Natural killer cell treated with Interleukin-12 subunit alpha and Interleukin-12 subunit beta and Interleukin-15 and Interleukin-18, amount 100 ng/mL, for 72 hours (primary cell): ENCODE measurements around the gene MAML3. TPM values are rescaled to one million over a fixed set of nuclear protein-coding genes. Genes with fewer than 3 reads are reported as not detected.

ENCODE experiments used
- ATAC-seq, 2 donors: fragments of 150-1000 bp; cut with Tn5 transposase in 1 of 2; sonication (Bioruptor Pico), chemical (Tn5 transposase) in 1 of 2; 2 replicates each; pipeline ENCODE4 v1.10.0; 2021
- DNase-seq: peaks from one replicate; pipeline ENCODE4 v3.0.0; 2022; ENCODE audit warnings: low spot score
- H3K27ac Mint-ChIP-seq, 2 donors: 1 replicate in 1 of 2; 2 replicates in 1 of 2; pipeline ENCODE4 v1.8.0; 2022; ENCODE audit warnings: mixed read lengths in 2 of 2, mild to moderate bottlenecking in 1 of 2, moderate library complexity in 1 of 2
- H3K27me3 Mint-ChIP-seq, 2 donors: 1 replicate in 1 of 2; 2 replicates in 1 of 2; pipeline ENCODE4 v1.8.0; 2022; ENCODE audit warnings: mixed read lengths in 2 of 2
- H3K36me3 Mint-ChIP-seq: one replicate; pipeline ENCODE4 v1.8.0; 2022; ENCODE audit warnings: mixed read lengths
- H3K4me1 Mint-ChIP-seq, 2 donors: 1 replicate in 1 of 2; 2 replicates in 1 of 2; pipeline ENCODE4 v1.8.0; 2022; ENCODE audit warnings: low read depth in 2 of 2, mixed read lengths in 2 of 2, mild to moderate bottlenecking in 1 of 2
- H3K4me3 Mint-ChIP-seq: one replicate; pipeline ENCODE4 v1.8.0; 2022; ENCODE audit warnings: mixed read lengths
- H3K9me3 Mint-ChIP-seq: 2 replicates; pipeline ENCODE4 v1.8.0; 2022; ENCODE audit warnings: mixed read lengths
- total RNA-seq, 2 donors: library from RNA; stranded (reverse); gene quantifications; one replicate each; pipeline ENCODE4 v1.2.3, GENCODE V29; 2022

The MAML3 gene
- total RNA-seq, 2 donors from 2014 or later, result 0.40 to 1.3 TPM

DNA sequence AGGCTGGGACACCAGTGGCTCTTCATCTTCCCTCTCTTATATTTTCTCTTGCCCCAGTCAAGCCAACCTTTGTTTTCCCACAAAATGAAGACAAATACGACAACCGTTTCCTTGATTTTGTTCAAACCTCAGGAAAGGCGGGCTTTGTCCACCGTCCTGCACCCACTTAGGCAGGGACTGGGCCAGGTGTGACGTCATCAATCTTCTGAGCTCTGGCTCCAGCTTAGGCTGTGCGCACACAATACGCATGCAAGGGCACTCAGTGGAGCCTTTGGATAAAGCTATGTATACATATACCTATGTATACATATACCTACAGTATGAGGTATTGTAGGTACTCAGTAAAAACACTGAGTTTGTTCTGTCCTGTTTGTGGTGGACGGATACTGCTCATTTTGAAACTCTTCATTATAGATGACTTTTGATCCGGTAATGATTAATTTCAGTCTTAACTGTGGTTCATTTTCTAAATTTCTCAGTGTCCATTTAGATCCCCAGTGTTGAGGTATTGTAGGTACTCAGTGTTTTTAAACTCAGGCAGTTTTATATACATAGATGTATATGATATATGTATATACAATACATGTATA, 293.5 kb downstream of the MAML3 start:
- H3K27ac Mint-ChIP-seq, result no peak overlapping the region
- ATAC-seq (peak; percentile 16 to 45), DNase-seq (no peak)
- H3K4me1 Mint-ChIP-seq, result peaks cover 27 to 40% of the 10 kb centered on the region in 2 donors
- H3K9me3 Mint-ChIP-seq, result no peaks in the 10 kb centered on the region
- H3K36me3 Mint-ChIP-seq, result no peaks in the 10 kb centered on the region
- peak overlapping the region; percentile 68 for H3K4me3 Mint-ChIP-seq
- peaks cover 0 to 11% of the 10 kb centered on the region in 2 donors for H3K27me3 Mint-ChIP-seq

DNA sequence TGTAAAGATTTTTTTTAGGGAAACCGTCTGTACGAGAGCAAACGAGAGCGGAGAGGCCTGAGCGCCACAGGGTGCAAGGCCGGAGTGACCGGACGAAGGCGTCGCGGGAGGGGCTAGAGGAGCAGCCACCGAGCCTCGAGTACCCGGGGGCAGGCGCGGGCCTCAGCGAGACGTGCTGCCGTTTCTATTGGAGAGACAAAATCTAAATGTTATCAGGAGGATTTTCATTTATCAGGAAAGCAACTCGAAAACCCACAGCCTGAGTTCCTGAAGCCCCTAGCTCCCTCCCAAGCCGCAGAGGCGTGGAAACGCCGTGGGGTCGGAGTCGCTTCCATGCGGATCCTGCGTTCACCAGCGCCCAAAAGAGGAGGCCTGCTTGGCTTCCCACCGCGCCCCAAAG, 294.1 kb downstream of the MAML3 start:
- no peak overlapping the region for H3K4me3 Mint-ChIP-seq
- H3K9me3 Mint-ChIP-seq, result no peaks in the 10 kb centered on the region
- H3K36me3 Mint-ChIP-seq, result no peaks in the 10 kb centered on the region
- DNase-seq, result no peak
- peaks cover 0 to 11% of the 10 kb centered on the region in 2 donors for H3K27me3 Mint-ChIP-seq
- no peak overlapping the region for H3K27ac Mint-ChIP-seq
- ATAC-seq, result no peak
- H3K4me1 Mint-ChIP-seq, result peaks cover 27 to 40% of the 10 kb centered on the region in 2 donors

DNA sequence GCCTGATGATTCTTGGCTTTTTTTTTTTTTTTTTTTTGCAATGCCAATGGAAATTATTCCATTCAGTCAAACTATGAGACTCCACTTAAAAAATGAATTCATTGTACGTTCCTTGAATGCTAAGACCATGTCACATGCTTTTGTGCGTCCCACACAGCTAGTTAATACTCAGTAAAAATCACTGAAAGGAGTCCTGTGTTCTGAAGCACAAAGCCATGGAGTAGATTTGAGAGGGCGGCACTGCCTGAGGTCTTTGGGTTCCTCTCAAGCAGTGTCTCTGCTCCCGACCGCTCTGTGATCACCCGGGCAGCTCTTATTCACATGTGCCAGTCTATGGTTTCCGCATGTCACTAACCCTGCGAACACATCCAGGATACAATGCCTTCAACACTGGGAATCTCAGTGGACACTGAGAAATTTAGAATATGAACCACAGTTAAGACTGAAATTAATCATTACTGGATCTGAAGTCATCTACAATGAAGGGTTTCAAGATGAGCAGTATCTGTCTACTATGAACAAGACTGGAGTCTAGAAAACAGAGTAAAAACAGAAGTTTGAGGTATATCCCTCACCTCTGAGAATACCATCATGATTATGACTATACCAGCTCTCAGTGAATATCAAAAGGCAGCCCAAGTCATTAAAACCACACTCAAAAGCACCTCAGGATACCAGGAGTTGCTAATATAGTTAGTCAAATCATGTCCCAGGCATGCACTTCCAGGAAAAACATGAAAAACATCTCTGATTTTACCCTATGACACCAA, 295.4 kb downstream of the MAML3 start:
- Mint-ChIP-seq H3K27ac (peak overlapping the region; percentile 54 to 70), H3K4me3 (peak overlapping the region; percentile 61), H3K4me1 (peaks cover 27 to 40% of the 10 kb centered on the region in 2 donors), H3K9me3 (no peaks in the 10 kb centered on the region), H3K36me3 (no peaks in the 10 kb centered on the region), H3K27me3 (peaks cover 0 to 11% of the 10 kb centered on the region in 2 donors)
- no peak for DNase-seq
- ATAC-seq, result peak; percentile 87 to 94

DNA sequence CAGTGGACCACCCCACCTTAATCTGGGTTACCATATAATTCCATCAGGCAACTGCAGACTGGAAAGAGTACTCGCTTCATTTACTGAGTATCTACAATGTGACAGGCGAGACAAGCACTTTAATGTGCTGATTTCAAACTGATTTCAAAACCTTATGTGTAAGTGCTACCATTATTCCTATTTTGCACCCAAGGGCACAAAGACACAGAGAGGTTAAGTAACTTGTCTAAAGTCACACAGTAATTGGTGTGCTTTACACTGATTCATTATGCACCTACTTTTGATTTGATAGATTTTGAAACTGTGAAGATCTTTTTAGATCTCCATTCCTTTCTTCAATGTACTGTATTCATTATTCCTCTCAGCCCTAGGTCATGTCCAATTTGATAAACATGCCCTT, 296.0 kb downstream of the MAML3 start:
- Mint-ChIP-seq H3K27me3 (peaks cover 4 to 11% of the 10 kb centered on the region in 2 donors), H3K27ac (peak overlapping the region; percentile 54 to 70), H3K4me3 (peak overlapping the region; percentile 61), H3K9me3 (no peaks in the 10 kb centered on the region), H3K4me1 (peaks cover 30 to 40% of the 10 kb centered on the region in 2 donors), H3K36me3 (no peaks in the 10 kb centered on the region)
- ATAC-seq (no peak), DNase-seq (no peak)

DNA sequence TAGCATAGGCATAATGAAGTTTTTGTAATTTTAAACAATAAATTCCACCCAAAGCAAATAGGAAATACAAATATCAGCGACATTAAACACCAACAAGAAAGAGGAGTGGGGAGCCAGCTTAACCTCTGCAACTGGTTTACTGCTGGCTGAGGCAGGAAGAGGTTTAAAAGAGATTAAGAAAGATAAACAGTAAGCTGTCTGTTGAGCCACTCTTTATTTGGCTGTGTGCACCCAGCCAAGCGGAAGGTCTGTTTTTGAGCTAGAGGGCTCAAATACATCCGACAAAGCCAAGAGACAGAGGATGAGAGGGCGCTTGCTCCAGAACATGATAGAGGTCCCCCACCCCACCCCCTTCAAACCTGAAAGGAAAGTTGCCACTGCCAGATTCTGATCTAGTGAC, 297.0 kb downstream of the MAML3 start:
- no peak for ATAC-seq
- DNase-seq, result no peak
- peak overlapping the region; percentile 2 for H3K4me3 Mint-ChIP-seq
- H3K36me3 Mint-ChIP-seq, result no peaks in the 10 kb centered on the region
- peaks cover 35 to 40% of the 10 kb centered on the region in 2 donors for H3K4me1 Mint-ChIP-seq
- H3K27me3 Mint-ChIP-seq, result peaks cover 4 to 5% of the 10 kb centered on the region in 2 donors
- no peaks in the 10 kb centered on the region for H3K9me3 Mint-ChIP-seq
- peak overlapping the region in 1 of 2 donors; percentile 80 for H3K27ac Mint-ChIP-seq

DNA sequence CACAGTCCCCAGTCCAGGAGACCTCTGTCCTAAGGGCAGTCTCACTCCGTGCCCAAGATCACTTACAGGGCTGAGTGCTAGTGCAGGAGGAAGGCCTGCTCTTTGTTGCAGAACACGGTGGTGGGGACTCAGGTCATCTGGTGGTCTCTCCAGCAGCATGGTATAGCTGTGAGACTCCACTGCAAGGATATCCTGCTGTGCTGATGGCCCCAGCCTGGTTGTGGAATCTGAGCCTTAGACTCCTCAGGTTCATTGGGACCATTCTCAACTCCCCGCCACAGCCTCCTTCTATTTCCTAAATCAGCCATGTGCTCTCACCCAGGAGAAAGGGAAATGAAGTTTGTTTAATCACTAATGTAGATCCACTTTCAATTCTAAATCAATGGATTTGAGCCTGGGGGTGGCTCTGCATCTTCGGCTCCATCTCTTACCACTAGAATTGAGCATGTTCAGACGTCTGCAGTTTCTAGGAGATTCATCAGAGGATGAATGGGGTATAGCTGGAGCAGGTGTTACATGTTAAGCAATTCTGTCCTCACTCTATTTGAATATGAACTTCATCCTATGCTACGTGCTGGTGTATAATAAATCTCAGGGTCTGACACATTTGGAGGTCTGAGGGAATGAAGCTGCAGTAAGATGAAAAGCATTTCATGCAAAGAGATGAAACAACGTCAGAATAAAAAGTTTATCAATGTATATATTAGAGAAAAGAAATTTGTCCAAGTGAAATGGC, 299.1 kb downstream of the MAML3 start:
- Mint-ChIP-seq H3K4me3 (no peak overlapping the region), H3K27ac (no peak overlapping the region), H3K9me3 (no peaks in the 10 kb centered on the region), H3K36me3 (no peaks in the 10 kb centered on the region), H3K4me1 (peaks cover 30 to 38% of the 10 kb centered on the region in 2 donors), H3K27me3 (peaks cover 0 to 4% of the 10 kb centered on the region in 2 donors)
- no peak for ATAC-seq
- no peak for DNase-seq

DNA sequence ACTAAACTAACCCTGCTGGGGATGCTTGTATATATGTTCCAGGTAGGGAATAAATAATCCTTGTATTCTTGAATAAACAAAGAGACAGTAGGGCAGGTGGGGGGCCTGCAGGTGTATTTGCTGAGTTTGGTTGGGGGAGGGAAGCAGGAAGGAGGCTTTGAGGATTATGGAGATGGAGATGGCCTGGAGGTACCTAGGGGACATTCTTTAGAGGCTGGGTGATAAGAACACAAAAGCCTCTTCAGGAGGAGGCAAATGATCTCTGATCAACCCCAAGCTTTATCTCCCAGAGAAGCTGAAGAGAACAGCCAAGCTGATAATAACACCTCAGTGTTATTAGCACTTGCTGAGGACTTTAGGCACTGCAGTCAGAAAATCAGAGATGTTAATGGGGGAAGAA, 300.7 kb downstream of the MAML3 start:
- DNase-seq, result no peak
- H3K27me3 Mint-ChIP-seq, result peaks cover 4 to 8% of the 10 kb centered on the region in 2 donors
- peaks cover 31 to 39% of the 10 kb centered on the region in 2 donors for H3K4me1 Mint-ChIP-seq
- no peak for ATAC-seq
- no peak overlapping the region for H3K4me3 Mint-ChIP-seq
- no peaks in the 10 kb centered on the region for H3K36me3 Mint-ChIP-seq
- peak overlapping the region in 1 of 2 donors; percentile 84 for H3K27ac Mint-ChIP-seq
- no peaks in the 10 kb centered on the region for H3K9me3 Mint-ChIP-seq

DNA sequence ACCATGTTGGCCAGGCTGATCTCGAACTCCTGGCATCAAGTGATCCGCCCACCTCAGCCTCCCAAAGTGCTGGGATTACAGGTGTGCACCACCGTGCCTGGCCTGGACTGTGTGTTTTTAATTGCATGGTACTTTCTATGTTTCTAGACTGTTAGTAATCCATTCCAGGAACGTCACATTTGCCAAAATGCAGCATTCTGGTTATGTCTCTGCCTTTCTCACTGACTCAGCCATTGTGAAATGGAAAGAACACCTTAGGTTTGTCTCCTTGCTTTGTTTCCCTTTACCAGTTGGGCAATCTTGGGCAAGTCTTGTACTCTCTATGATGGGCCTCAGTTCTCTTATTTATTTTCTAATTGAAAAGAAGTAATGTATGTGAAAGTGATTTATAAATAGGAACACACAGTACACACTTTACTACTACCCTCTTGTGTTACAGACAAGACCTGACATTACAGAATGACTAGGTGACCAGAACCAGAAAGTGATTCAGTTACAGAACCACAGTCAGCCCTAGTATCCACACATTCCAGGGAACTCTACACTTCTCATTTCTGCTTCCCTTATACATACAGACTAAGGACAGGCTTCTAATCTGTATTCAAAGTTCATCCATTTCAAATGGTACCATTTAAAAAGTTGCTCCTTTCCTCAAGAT, 301.2 kb downstream of the MAML3 start:
- H3K4me1 Mint-ChIP-seq, result peaks cover 25 to 36% of the 10 kb centered on the region in 2 donors
- H3K36me3 Mint-ChIP-seq, result no peaks in the 10 kb centered on the region
- ATAC-seq (peak; percentile 72 to 81), DNase-seq (no peak)
- peak overlapping the region in 1 of 2 donors; percentile 84 for H3K27ac Mint-ChIP-seq
- H3K9me3 Mint-ChIP-seq, result no peaks in the 10 kb centered on the region
- peaks cover 4 to 8% of the 10 kb centered on the region in 2 donors for H3K27me3 Mint-ChIP-seq
- no peak overlapping the region for H3K4me3 Mint-ChIP-seq

DNA sequence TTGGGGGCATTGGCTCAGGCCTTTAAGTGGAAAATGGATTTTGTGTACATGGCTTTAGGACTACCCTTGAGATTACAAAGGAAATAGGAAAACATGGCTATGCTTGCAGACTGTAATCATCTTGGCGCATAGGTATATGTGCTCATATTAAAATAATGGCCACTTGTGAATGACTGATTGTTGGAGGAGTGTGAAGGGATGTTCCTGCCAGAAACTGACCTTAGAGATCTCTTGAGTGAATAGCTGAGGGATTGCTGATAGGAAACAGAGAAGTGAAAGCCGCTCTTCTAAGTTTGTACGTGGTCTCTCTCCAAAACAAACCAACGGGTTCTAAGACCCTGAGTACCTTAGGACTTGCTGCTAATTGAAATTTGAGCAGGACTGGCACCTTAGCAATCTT, 302.3 kb downstream of the MAML3 start:
- H3K4me1 Mint-ChIP-seq, result peaks cover 14 to 27% of the 10 kb centered on the region in 2 donors
- no peak for DNase-seq
- H3K36me3 Mint-ChIP-seq, result no peaks in the 10 kb centered on the region

DNA sequence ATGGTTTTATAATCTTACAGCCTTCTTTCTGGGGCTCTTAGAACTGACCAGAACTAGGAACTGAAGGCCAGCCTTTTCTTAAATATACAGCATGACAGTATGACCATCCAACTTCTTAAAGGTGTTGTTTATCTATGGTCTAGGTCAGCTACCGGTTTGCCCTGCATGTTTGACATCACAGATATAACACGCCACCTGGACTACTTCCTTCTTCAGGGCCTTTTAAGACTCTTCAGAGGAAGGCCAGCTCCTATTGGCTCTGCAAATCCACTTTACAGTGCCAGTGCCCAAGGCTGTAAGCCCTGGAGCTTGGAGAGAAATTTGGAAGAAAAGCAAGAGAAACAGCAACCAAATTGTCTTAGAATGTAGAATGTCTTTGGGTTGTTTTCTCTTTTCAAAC, 302.9 kb downstream of the MAML3 start:
- Mint-ChIP-seq H3K27me3 (peaks cover 4 to 8% of the 10 kb centered on the region in 2 donors), H3K4me1 (peaks cover 11 to 22% of the 10 kb centered on the region in 2 donors), H3K27ac (peak overlapping the region in 1 of 2 donors; percentile 6), H3K9me3 (no peaks in the 10 kb centered on the region), H3K36me3 (no peaks in the 10 kb centered on the region), H3K4me3 (no peak overlapping the region)
- DNase-seq (no peak), ATAC-seq (no peak)

More for the DNA sequence above, 302.3 kb downstream of the MAML3 start:
- peak overlapping the region in 1 of 2 donors; percentile 6 for H3K27ac Mint-ChIP-seq
- H3K4me3 Mint-ChIP-seq, result no peak overlapping the region
- H3K27me3 Mint-ChIP-seq, result peaks cover 4 to 8% of the 10 kb centered on the region in 2 donors
- no peak for ATAC-seq
- H3K9me3 Mint-ChIP-seq, result no peaks in the 10 kb centered on the region

DNA sequence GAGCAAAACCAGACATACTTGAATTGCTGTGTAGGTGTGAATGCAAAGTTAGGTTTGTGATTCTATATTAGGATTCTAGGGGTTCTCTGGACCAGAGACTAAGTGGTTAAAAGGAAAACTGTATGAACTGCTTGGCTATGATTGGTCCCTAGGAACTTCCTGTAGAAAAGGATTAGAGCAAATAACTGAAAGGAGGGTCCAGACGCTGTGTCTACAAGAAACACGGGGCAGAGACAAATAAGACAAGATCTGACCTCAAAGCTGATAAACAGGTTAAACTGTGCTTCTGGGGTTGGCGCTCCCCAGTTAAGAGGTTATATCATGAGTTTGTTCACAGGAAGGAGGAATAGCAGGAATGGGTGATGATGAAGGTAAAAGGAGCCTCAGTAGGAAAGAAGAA, 304.8 kb downstream of the MAML3 start:
- Mint-ChIP-seq H3K9me3 (no peaks in the 10 kb centered on the region), H3K4me1 (peaks cover 6 to 22% of the 10 kb centered on the region in 2 donors), H3K27ac (no peak overlapping the region), H3K27me3 (peaks cover 4 to 8% of the 10 kb centered on the region in 2 donors), H3K36me3 (no peaks in the 10 kb centered on the region), H3K4me3 (no peak overlapping the region)
- DNase-seq (no peak), ATAC-seq (no peak)

DNA sequence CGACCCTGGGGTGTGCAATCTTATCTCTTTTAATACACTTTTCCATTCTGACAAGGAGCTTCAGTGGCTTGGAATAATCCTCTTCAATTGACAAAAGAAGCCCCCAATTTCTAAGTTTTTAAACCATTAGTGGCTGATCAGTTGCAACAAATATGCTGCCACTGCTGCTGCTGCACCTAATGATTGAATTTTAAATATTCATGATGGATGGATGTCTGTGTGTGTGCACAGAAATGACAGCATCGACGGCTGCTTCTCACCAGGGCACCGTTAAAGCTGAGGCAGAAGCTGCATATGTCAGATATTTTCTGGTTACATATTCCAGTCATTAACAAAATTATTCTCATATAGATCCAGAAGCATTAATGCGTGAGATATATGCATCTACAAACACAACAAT, 306.0 kb downstream of the MAML3 start:
- H3K4me1 Mint-ChIP-seq, result peaks cover 6 to 24% of the 10 kb centered on the region in 2 donors

DNA sequence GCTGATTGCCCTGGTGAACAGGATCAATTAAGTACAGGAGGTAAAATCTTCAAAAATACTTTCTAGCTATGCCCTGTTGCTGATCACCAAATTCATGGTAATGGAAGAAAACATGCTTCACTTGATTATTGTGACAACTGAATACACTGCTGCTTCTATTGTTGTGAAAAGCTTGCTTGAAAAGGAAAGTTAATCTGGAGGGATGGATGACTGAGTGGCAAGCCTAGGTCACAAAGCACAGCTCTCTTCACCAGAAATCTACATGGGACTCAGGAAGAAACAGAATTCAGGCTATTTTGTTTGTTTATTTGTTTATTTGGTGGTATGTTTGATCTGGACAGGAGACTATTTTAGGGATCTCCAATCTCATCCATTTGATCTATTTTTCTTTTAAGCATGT, 306.4 kb downstream of the MAML3 start:
- Mint-ChIP-seq H3K36me3 (no peaks in the 10 kb centered on the region), H3K27ac (no peak overlapping the region), H3K9me3 (no peaks in the 10 kb centered on the region), H3K27me3 (peaks cover 0 to 8% of the 10 kb centered on the region in 2 donors), H3K4me3 (no peak overlapping the region), H3K4me1 (peaks cover 6 to 22% of the 10 kb centered on the region in 2 donors)
- no peak for ATAC-seq
- no peak for DNase-seq

More for the DNA sequence above, 306.0 kb downstream of the MAML3 start:
- Mint-ChIP-seq H3K27me3 (peaks cover under 1 to 8% of the 10 kb centered on the region in 2 donors), H3K27ac (no peak overlapping the region), H3K9me3 (no peaks in the 10 kb centered on the region), H3K36me3 (no peaks in the 10 kb centered on the region), H3K4me3 (no peak overlapping the region)
- DNase-seq (no peak), ATAC-seq (no peak)
